GM12878 (cell line): Measurements from ENCODE around the gene FKBP11. TPM values are rescaled to one million over a fixed set of nuclear protein-coding genes. Genes with fewer than 3 reads are reported as not detected.

ENCODE experiments used
- ASH2L ChIP-seq: fragments of 300-600, 200-600 bp; sonication (generic); IDR thresholded peaks from 2 replicates; pipeline ENCODE4 v1.6.1; 2017; ENCODE audit warnings: low read depth, mild to moderate bottlenecking, borderline replicate concordance
- CHD4 ChIP-seq: fragments of 200-600 bp; sonication (generic); IDR thresholded peaks from 2 replicates; pipeline ENCODE4 v1.6.1; 2016; ENCODE audit warnings: mild to moderate bottlenecking
- HDAC2 ChIP-seq: fragments of 200-600 bp; sonication (generic); IDR thresholded peaks from 2 replicates; pipeline ENCODE4 v1.6.1; 2017
- LARP7 ChIP-seq: fragments of 450-650 bp; IDR thresholded peaks from 2 replicates; pipeline ENCODE4 v1.6.1; 2017; ENCODE audit warnings: mild to moderate bottlenecking
- MTA3 ChIP-seq: IDR thresholded peaks from 2 replicates; pipeline ENCODE4 v1.6.1; 2012; ENCODE audit warnings: low read length, inconsistent platforms, borderline replicate concordance
- NFIC ChIP-seq: IDR thresholded peaks from 2 replicates; pipeline ENCODE4 v1.6.1; 2012; ENCODE audit warnings: low read depth, mild to moderate bottlenecking, inconsistent platforms, low read length, moderate library complexity
- NRF1 ChIP-seq: conservative IDR thresholded peaks from 2 replicates; pipeline ENCODE4 v1.6.1; 2011; ENCODE audit warnings: mild to moderate bottlenecking, low read depth, low read length, improper control_type of control experiment
- PAX8 ChIP-seq: fragments of 450-650 bp; IDR thresholded peaks from 2 replicates; pipeline ENCODE4 v1.6.1; 2017; ENCODE audit warnings: mild to moderate bottlenecking, moderate library complexity
- POLR2A ChIP-seq: IDR thresholded peaks from 2 replicates; pipeline ENCODE4 v1.6.1; 2011; ENCODE audit warnings: low read depth, mild to moderate bottlenecking, low read length
- POLR2AphosphoS5 ChIP-seq: IDR thresholded peaks from 2 replicates; pipeline ENCODE4 v1.6.1; 2011; ENCODE audit warnings: mild to moderate bottlenecking, low read length, inconsistent platforms
- RAD51 ChIP-seq: fragments of 450-650 bp; IDR thresholded peaks from 2 replicates; pipeline ENCODE4 v1.6.1; 2016; ENCODE audit warnings: moderate library complexity, mild to moderate bottlenecking, inconsistent platforms
- SMC3 ChIP-seq: IDR thresholded peaks from 2 replicates; pipeline ENCODE4 v1.6.1; 2011; ENCODE audit warnings: low read length, improper control_type of control experiment, borderline replicate concordance
- ZNF384 ChIP-seq: IDR thresholded peaks from 2 replicates; pipeline ENCODE4 v1.6.1; 2012; ENCODE audit warnings: low read depth, mild to moderate bottlenecking, low read length, improper control_type of control experiment, borderline replicate concordance
- polyA plus RNA-seq, 11 experiments: library from polyadenylated mRNA; depleted of rRNA in 4 of 11; unstranded in 6 of 11; stranded (reverse) in 5 of 11; fragments of >200 nt; fragmentation: Nextera tagmentation in 4 of 11; fragmentation: Illumina TruSeq in 1 of 11; extraction: Ambion mirVana in 4 of 11; extraction: Trizol in 1 of 11; gene quantifications; 1 replicate in 1 of 11; 2 replicates in 10 of 11; pipeline versions ENCODE4 v1.2.1 to v1.2.3, GENCODE V29; 2011 to 2016; ENCODE audit warnings: inconsistent platforms in 2 of 11, missing spikeins in 2 of 11, low read depth in 1 of 11
- total RNA-seq, 4 experiments: library from RNA; depleted of rRNA in 3 of 4; stranded (reverse); fragments of >200 nt in 3 of 4; fragmentation: Illumina TruSeq in 1 of 4; extraction: Trizol in 1 of 4; gene quantifications; 2 replicates each; pipeline versions ENCODE4 v1.2.1 to v1.2.3, GENCODE V29; 2013 to 2021
- TF ChIP-seq, protein P1 (sequence below): fragments of 450-650 bp; conservative IDR thresholded peaks from 2 replicates; pipeline ENCODE4 v1.6.1; 2017; ENCODE audit warnings: mild to moderate bottlenecking, moderate library complexity
- TF ChIP-seq, protein P2 (sequence below): IDR thresholded peaks from 2 replicates; pipeline ENCODE4 v1.6.1; 2011; ENCODE audit warnings: borderline replicate concordance, low read depth, mild to moderate bottlenecking, moderate library complexity, mixed read lengths, low read length; ENCODE audit not compliant: insufficient read depth; ENCODE audit errors: extremely low read length
- TF ChIP-seq, protein P3 (sequence below): fragments of 450-650 bp; IDR thresholded peaks from 2 replicates; pipeline ENCODE4 v1.6.1; 2016; ENCODE audit warnings: mild to moderate bottlenecking
- TF ChIP-seq, protein P4 (sequence below): IDR thresholded peaks from 2 replicates; pipeline ENCODE4 v1.6.1; 2012; ENCODE audit warnings: mild to moderate bottlenecking, low read depth, low read length
- TF ChIP-seq, protein P5 (sequence below): IDR thresholded peaks from 2 replicates; pipeline ENCODE4 v1.6.1; 2012; ENCODE audit warnings: low read depth, low read length, improper control_type of control experiment
- TF ChIP-seq, protein P6 (sequence below): IDR thresholded peaks from 2 replicates; pipeline ENCODE4 v1.6.1; 2012; ENCODE audit warnings: low read length, inconsistent platforms

The FKBP11 gene
- total and polyA plus RNA-seq, 10 of the 15 experiments (the other 5 are each of a cell fraction or from before 2014, with no cell fraction given): 25.0 to 135 (median 56.5) TPM

DNA sequence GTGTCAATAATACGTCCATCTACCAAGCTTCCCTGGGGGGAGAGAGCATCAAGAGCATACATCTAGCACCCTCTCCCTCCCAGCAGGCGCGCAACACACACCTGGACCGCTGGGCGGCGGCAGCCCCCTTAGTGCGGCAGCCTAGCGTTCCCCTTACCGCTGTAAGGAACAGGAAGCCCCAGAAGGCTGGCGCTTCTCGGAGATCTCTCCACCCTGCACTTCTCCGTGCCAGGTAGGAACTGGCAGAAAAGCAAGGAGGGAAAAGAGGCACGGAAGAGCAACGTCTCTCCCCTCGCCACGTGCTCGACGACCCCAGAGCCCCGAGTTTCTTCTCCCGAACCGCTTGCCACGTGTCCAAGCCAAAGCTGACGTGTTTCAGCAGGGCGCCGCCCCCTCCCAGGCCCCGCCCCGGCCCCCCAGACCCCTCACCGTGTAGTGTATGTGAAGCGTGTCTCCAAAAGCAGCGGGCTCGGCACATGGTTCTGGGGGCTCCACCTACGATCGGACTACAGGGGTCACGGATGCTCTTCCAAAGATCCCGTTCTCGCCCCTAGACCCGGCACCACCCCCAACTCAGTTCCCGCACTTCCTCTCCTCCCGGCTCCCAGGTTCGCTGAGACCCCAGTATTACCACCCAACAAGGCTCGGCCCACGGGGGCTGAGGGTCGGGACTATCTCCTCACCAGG is 532 bp downstream of the FKBP11 start (continued):
- TF ChIP-seq, protein P1, sequence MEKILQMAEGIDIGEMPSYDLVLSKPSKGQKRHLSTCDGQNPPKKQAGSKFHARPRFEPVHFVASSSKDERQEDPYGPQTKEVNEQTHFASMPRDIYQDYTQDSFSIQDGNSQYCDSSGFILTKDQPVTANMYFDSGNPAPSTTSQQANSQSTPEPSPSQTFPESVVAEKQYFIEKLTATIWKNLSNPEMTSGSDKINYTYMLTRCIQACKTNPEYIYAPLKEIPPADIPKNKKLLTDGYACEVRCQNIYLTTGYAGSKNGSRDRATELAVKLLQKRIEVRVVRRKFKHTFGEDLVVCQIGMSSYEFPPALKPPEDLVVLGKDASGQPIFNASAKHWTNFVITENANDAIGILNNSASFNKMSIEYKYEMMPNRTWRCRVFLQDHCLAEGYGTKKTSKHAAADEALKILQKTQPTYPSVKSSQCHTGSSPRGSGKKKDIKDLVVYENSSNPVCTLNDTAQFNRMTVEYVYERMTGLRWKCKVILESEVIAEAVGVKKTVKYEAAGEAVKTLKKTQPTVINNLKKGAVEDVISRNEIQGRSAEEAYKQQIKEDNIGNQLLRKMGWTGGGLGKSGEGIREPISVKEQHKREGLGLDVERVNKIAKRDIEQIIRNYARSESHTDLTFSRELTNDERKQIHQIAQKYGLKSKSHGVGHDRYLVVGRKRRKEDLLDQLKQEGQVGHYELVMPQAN: peak; percentile 83
- TF ChIP-seq, protein P2, sequence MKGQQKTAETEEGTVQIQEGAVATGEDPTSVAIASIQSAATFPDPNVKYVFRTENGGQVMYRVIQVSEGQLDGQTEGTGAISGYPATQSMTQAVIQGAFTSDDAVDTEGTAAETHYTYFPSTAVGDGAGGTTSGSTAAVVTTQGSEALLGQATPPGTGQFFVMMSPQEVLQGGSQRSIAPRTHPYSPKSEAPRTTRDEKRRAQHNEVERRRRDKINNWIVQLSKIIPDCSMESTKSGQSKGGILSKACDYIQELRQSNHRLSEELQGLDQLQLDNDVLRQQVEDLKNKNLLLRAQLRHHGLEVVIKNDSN: peak; percentile 66
- TF ChIP-seq PAX8 (no peak), NFIC (no peak), HDAC2 (no peak), RAD51 (peak; percentile 85), LARP7 (no peak), CHD4 (no peak), SMC3 (peak; percentile 75), ZNF384 (no peak), POLR2AphosphoS5 (peak; percentile 65; the same call in 1 of the 2 replicates), MTA3 (no peak; the same call in 1 of the 2 replicates), NRF1 (no peak), ASH2L (no peak), POLR2A (no peak)
- TF ChIP-seq, protein P3, sequence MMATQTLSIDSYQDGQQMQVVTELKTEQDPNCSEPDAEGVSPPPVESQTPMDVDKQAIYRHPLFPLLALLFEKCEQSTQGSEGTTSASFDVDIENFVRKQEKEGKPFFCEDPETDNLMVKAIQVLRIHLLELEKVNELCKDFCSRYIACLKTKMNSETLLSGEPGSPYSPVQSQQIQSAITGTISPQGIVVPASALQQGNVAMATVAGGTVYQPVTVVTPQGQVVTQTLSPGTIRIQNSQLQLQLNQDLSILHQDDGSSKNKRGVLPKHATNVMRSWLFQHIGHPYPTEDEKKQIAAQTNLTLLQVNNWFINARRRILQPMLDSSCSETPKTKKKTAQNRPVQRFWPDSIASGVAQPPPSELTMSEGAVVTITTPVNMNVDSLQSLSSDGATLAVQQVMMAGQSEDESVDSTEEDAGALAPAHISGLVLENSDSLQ: no peak
- TF ChIP-seq, protein P4, sequence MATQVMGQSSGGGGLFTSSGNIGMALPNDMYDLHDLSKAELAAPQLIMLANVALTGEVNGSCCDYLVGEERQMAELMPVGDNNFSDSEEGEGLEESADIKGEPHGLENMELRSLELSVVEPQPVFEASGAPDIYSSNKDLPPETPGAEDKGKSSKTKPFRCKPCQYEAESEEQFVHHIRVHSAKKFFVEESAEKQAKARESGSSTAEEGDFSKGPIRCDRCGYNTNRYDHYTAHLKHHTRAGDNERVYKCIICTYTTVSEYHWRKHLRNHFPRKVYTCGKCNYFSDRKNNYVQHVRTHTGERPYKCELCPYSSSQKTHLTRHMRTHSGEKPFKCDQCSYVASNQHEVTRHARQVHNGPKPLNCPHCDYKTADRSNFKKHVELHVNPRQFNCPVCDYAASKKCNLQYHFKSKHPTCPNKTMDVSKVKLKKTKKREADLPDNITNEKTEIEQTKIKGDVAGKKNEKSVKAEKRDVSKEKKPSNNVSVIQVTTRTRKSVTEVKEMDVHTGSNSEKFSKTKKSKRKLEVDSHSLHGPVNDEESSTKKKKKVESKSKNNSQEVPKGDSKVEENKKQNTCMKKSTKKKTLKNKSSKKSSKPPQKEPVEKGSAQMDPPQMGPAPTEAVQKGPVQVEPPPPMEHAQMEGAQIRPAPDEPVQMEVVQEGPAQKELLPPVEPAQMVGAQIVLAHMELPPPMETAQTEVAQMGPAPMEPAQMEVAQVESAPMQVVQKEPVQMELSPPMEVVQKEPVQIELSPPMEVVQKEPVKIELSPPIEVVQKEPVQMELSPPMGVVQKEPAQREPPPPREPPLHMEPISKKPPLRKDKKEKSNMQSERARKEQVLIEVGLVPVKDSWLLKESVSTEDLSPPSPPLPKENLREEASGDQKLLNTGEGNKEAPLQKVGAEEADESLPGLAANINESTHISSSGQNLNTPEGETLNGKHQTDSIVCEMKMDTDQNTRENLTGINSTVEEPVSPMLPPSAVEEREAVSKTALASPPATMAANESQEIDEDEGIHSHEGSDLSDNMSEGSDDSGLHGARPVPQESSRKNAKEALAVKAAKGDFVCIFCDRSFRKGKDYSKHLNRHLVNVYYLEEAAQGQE: no peak
- TF ChIP-seq, protein P5, sequence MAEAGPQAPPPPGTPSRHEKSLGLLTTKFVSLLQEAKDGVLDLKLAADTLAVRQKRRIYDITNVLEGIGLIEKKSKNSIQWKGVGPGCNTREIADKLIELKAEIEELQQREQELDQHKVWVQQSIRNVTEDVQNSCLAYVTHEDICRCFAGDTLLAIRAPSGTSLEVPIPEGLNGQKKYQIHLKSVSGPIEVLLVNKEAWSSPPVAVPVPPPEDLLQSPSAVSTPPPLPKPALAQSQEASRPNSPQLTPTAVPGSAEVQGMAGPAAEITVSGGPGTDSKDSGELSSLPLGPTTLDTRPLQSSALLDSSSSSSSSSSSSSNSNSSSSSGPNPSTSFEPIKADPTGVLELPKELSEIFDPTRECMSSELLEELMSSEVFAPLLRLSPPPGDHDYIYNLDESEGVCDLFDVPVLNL: no peak
- TF ChIP-seq, protein P6, sequence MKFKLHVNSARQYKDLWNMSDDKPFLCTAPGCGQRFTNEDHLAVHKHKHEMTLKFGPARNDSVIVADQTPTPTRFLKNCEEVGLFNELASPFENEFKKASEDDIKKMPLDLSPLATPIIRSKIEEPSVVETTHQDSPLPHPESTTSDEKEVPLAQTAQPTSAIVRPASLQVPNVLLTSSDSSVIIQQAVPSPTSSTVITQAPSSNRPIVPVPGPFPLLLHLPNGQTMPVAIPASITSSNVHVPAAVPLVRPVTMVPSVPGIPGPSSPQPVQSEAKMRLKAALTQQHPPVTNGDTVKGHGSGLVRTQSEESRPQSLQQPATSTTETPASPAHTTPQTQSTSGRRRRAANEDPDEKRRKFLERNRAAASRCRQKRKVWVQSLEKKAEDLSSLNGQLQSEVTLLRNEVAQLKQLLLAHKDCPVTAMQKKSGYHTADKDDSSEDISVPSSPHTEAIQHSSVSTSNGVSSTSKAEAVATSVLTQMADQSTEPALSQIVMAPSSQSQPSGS: no peak
